Mesodermal cell (in vitro differentiated cells): ENCODE data around the gene GTPBP6.
"Not testable (repeated sequence)": the region's sequence is repeated elsewhere in the genome, so short reads cannot be mapped to it uniquely, and the experiment has no call there.

Experiments used
- H3K27ac ChIP-seq: 2 replicates; pipeline ENCODE4 v1.7.0; 2013; ENCODE audit warnings: mild to moderate bottlenecking, low read depth, low read length, moderate library complexity; ENCODE audit not compliant: severe bottlenecking
- H3K36me3 ChIP-seq: 2 replicates; pipeline ENCODE4 v1.7.1; 2013; ENCODE audit warnings: mild to moderate bottlenecking, low read length, moderate library complexity; ENCODE audit not compliant: control insufficient read depth, insufficient read depth
- H3K4me1 ChIP-seq: one replicate; pipeline ENCODE4 v1.7.1; 2013; ENCODE audit warnings: mild to moderate bottlenecking, low read length; ENCODE audit not compliant: insufficient read depth, control insufficient read depth, poor library complexity, severe bottlenecking
- H3K4me3 ChIP-seq: 2 replicates; pipeline ENCODE4 v1.7.0; 2013; ENCODE audit warnings: low read length, control low read depth, mild to moderate bottlenecking; ENCODE audit not compliant: insufficient read depth, poor library complexity, severe bottlenecking; ENCODE audit errors: extremely low read depth
- H3K9me3 ChIP-seq: 2 replicates; pipeline ENCODE4 v1.7.1; 2013; ENCODE audit warnings: mild to moderate bottlenecking, low read length, moderate library complexity; ENCODE audit not compliant: control insufficient read depth
- WGBS, 2 experiments: methylation state at CpG; one replicate each; pipeline ENCODE4 v1.1.5; 2013; ENCODE audit warnings: missing lambda C conversion rate in 2 of 2; ENCODE audit not compliant: insufficient coverage in 2 of 2; 5-methylcytosine and 5-hydroxymethylcytosine counted together

Gene GTPBP6

DNA sequence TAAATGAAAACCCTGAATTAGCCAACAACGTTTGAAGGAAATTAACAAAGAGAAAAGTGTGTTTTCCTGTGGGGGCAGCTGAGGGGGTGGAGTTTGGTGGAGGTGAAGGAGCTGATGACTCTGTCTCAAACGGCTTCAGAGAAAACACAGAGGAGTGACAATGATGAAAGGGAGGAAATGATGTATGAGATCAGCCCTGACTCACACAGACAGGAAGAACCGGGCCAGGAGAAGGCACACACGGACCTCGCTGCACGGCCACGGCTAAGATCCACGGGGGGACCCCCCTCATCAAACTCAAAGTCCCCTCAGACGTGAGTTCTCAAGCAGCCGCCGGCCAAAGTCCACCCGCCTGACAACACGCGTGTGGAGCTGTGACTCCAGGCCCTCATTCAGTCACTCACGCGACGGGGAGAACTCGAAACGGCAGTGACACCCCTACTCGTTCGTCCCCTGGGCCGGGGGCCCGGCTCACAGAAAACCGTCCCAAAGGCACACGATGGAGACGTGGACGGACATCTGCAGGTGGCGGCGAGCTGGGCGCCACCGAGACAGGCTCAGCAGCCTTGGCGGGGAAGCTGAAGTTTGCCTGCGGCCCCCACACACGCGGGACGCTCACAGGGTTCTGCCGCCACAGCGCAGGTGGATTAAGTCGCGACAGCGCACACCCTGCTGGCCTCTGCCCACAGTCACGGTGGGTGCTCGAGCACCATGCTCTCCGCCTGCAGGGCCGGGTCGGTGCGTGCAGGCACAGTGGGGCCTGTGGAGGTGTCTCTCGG lies 39.3 kb upstream of the GTPBP6 start:
- Histone ChIP-seq H3K9me3 (peaks cover 16% of the 10 kb centered on the region), H3K36me3 (peaks cover 67% of the 10 kb centered on the region), H3K4me1 (peaks cover 22% of the 10 kb centered on the region), H3K27ac (peak overlapping the region; percentile 6), H3K4me3 (no peak overlapping the region)
- 91 to 94% methylated on average over 44 to 45 of the region's 48 CpGs for WGBS, 2 experiments

DNA sequence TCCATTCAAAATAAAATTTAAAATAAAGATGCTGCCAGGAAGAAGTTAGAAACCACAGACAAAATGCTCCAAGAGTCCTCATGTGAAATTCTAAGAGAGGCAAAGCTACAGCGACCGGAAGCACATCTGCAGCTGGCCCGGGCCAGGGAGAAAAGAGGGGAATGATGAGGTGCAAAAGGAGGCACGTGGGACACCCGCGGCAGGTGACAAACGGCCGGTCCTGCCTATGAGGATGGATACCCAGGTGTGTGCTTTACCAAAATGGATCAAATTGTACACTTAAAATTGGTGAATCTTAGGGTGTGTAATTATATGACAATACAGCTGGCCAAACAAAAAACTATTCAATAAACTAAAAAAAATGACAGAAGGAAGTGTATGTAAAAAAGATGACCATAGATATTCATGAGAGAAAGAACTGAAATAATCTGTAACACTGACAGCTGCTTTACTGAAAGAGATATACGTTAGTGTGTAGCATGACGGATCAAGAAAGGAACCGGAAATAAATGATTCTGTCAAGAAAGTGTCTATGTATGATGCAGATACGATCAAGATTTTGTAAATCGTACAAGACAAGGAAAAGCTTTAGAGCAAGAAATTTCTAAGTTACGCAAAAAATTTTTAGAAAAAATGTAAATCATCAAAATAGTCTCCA lies 38.6 kb upstream of the GTPBP6 start:
- Histone ChIP-seq H3K36me3 (peaks cover 69% of the 10 kb centered on the region), H3K27ac (peak overlapping the region; percentile 6), H3K4me3 (no peak overlapping the region), H3K9me3 (peaks cover 16% of the 10 kb centered on the region), H3K4me1 (peaks cover 22% of the 10 kb centered on the region)
- 92 to 95% methylated on average over 11 to 13 of the region's 14 CpGs for WGBS, 2 experiments

DNA sequence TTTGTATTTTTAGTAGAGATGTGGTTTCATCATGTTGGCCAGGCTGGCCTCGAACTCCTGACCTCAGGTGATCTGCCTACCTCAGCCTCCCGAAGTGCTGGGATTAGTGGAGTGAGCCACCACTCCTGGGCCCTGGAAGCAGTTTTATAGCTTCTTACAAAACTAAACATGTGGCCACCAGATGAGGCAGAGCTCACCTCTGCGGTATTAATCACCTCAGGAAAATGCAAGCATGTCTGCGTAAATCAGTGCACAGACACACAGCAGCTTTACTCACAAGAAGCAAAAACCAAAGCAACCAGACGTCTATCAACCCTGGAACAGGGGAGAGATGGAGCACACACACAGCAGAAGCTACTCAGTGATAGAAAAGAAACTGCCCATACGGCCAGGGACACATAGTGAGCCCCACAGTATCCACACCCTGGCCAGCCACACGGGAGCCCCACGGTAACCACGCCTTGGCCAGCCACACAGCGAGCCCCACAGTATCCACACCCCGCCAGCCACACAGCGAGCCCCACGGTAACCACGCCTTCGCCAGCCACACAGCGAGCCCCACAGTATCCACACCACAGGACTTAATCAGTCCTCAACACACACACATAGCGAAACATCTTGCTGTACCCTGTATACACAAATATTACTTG lies 37.9 kb upstream of the GTPBP6 start:
- Histone ChIP-seq H3K36me3 (peaks cover 65% of the 10 kb centered on the region), H3K9me3 (peaks cover 16% of the 10 kb centered on the region), H3K27ac (no peak overlapping the region), H3K4me3 (no peak overlapping the region), H3K4me1 (peaks cover 22% of the 10 kb centered on the region)
- 82 to 90% methylated on average over 11 to 12 of the region's 17 CpGs for WGBS, 2 experiments

DNA sequence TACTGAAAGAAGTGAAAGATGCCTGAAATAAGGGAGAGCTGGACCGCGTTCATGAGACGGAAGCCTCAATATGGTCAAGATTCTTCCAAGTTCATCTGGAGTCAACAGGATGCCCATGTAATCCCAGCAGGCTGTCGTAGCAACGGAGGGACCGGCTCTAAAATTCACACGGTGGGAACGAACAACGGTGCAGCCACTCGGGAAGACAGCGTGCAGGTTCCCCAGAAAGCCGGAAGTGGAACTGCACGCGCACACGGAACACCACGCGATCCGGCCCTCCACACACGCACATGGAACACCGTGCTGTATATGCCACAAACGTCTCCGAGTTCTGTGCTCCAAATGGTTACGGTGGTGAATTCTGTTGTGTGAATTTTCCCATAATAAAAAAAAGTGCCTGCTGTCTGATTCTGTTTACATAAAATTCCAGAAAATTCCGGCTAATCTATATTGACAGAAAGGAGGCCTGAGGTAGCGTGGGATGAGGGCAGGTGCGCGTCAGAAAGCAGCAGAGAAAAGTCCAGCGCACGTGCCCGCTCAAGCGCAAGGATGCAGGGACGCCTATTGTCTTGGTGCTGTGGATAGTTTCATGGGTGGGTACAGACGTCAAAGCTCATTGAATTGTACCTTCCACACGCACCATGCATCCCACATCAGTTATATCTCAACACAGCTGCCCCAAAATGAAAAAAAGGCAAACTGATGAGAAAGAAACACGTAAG lies 36.9 kb upstream of the GTPBP6 start:
- H3K9me3 ChIP-seq, result peaks cover 8% of the 10 kb centered on the region
- no peak overlapping the region for H3K27ac ChIP-seq
- 94 to 97% methylated on average over 28 to 31 of the region's 35 CpGs for WGBS, 2 experiments
- peaks cover 22% of the 10 kb centered on the region for H3K4me1 ChIP-seq
- peaks cover 59% of the 10 kb centered on the region for H3K36me3 ChIP-seq
- H3K4me3 ChIP-seq, result no peak overlapping the region

DNA sequence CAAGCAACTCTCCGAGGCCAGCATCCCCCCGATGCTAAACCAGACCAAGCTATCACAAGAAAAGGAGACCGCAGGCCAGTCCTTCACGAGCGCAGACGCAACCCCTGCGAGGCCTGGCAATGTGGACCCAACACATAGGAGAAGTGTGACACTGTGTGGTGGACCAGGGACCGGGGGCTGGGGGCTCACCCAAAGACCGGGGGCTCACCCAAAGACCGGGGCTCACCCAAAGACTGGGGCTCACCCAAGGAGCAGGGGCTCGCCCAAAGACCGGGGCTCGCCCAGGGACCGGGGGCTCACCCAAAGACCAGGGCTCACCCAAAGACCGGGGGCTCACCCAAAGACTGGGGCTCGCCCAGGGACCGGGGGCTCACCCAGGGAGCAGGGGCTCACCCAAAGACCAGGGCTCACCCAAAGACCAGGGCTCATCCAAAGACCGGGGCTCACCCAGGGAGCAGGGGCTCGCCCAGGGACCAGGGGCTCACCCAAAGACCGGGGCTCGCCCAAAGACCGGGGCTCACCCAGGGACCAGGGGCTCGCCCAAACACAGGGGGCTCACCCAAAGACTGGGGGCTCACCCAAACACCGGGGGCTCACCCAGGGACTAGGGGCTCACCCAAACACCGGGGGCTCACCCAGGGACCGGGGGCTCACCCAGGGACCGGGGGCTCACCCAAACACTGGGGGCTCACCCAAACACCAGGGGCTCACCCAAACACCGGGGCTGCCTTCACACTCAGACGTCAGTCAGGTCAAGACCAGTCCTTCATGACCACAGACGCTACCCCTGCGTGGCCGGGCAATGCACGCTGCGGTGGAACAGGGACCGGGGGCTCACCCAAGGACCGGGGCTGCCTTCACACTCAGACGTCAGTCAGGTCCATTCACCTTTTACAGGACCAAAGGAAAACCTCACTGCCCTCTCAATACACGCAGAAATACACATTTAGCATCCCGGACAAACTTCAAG lies 35.3 kb upstream of the GTPBP6 start:
- H3K27ac ChIP-seq, result no peak overlapping the region
- peaks cover 36% of the 10 kb centered on the region for H3K4me1 ChIP-seq
- H3K36me3 ChIP-seq, result peaks cover 47% of the 10 kb centered on the region
- WGBS, 2 experiments, result 93 to 95% methylated on average over 31 to 39 of the region's 39 CpGs
- no peaks in the 10 kb centered on the region for H3K9me3 ChIP-seq
- no peak overlapping the region for H3K4me3 ChIP-seq

DNA sequence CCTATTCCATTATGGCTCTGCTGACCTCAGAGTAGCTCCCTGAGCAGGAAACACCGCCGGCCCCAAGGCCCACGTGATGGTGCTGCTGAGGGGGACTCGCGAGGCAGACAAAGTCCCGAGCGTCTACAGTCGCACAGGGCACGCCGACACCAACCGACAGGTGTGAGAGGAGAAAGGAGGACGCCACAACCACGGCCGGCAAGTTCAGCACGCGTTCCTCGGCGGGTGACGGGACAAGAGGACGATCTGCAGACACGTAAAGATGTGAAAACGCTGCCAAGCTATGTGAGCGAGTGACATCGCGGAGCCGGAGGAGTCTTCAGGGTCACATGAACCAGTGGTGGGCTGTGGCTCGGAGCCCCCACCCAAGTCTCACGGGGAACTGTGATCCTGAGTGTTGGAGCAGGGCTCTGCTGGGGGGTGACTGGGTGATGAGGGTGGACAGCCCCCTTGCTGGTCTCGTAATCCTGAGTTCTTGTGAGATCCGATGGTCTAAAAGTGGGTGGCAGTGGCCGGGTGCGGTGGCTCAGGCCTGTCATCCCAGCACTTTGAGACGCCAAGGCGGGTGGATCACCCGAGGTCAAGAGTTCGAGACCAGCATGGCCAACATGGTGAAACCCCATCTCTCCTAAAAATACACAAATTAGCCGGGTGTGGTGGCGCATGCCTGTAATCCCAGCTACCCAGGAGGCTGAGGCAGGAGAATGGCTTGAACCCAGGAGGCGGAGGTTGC lies 34.2 kb upstream of the GTPBP6 start:
- Histone ChIP-seq H3K27ac (no peak overlapping the region), H3K36me3 (peaks cover 41% of the 10 kb centered on the region), H3K4me1 (peaks cover 38% of the 10 kb centered on the region), H3K4me3 (no peak overlapping the region), H3K9me3 (no peaks in the 10 kb centered on the region)
- 95 to 97% methylated on average over 34 to 39 of the region's 39 CpGs for WGBS, 2 experiments

DNA sequence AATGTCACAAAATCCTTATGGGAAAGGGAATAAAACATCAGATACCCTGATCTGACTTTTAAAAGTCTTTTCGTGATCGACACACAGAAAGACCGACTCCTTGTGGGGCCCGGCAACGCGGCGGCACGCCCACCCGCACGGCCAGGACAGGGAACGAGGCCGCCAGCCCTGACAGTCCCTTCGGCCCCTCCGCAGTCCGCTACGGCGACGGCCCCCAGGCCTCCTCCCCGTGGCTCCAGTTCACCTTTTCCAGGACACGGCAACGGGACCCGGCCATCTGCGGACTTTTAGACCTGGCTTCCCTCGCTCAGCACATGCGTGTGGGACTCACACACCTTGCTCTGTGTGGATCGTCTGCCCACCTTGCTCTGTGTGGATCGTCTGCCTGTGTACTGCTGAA lies 33.6 kb upstream of the GTPBP6 start:
- peaks cover 33% of the 10 kb centered on the region for H3K4me1 ChIP-seq
- 91 to 96% methylated on average over 21 to 27 of the region's 27 CpGs for WGBS, 2 experiments

DNA sequence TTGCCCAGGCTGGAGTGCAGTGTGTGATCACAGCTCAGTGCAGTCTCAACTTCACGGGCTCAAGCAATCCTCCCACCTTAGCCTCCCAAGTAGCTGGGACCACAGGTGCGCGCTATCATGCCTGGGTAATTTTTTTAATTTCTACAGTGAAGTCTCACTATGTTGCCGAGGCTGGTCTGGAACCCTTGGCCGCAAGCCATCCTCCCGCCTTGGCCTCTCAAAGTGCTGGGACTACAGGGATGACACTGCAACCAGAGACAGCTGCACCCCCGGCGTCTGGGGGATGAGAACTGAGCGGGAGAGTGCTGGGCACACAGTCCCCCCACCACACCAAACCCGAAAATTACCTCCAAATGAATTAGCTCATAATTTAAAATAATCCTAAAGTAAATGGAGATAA lies 33.1 kb upstream of the GTPBP6 start:
- WGBS, 2 experiments, result 94 to 100% methylated on average over 4 to 6 of the region's 10 CpGs
- H3K36me3 ChIP-seq, result peaks cover 50% of the 10 kb centered on the region

More for the DNA sequence above, 33.6 kb upstream of the GTPBP6 start:
- H3K36me3 ChIP-seq, result peaks cover 46% of the 10 kb centered on the region
- H3K4me3 ChIP-seq, result no peak overlapping the region
- no peak overlapping the region for H3K27ac ChIP-seq
- H3K9me3 ChIP-seq, result no peaks in the 10 kb centered on the region

DNA sequence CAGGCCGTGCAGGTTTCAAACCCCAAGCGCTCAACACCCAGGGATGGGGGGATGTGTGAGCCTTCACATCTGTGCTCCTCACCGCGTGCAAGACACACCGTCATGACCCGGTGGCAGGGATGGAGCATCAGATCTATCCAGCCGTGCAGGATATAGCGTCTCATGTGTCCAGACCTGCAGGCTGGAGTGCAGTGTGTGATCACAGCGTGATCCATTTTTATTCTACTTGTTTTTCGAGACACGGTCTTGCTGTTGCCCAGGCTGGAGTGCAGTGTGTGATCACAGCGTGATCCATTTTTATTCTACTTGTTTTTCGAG lies 32.7 kb upstream of the GTPBP6 start:
- H3K36me3 ChIP-seq, result peaks cover 50% of the 10 kb centered on the region
- not testable (repeated sequence) for H3K27ac ChIP-seq

More for the DNA sequence above, 33.1 kb upstream of the GTPBP6 start:
- Histone ChIP-seq H3K4me1 (peaks cover 28% of the 10 kb centered on the region), H3K27ac (no peak overlapping the region), H3K9me3 (no peaks in the 10 kb centered on the region), H3K4me3 (no peak overlapping the region)

More for the DNA sequence above, 32.7 kb upstream of the GTPBP6 start:
- not testable (repeated sequence) for H3K9me3 ChIP-seq, H3K4me3 ChIP-seq
- WGBS, 2 experiments, result 88 to 97% methylated on average over 8 of the region's 13 CpGs
- H3K4me1 ChIP-seq, result peaks cover 26% of the 10 kb centered on the region
